Retinal pigment epithelial cell (primary cell): Measurements from ENCODE around the gene ISCA1.
A peak's percentile ranks its signal among the peaks of the same experiment; 100 is the strongest.

Source experiments
- DNase-seq: peaks from one replicate; pipeline ENCODE4 v3.0.0-alpha.2; 2010; ENCODE audit warnings: low read depth
- H3K4me3 ChIP-seq: 2 replicates; pipeline ENCODE4 v1.5.1; 2011; ENCODE audit warnings: mild to moderate bottlenecking, low read length, control low read depth, moderate library complexity
- CTCF ChIP-seq: conservative IDR thresholded peaks from 2 replicates; pipeline ENCODE4 v1.5.1; 2011; ENCODE audit warnings: low read depth, low read length, control low read depth, inconsistent platforms

ISCA1 gene

GRCh38 chr9:86282077-86282978 lies at the start of gene ISCA1:
Gene ISCA1 (minus strand): TSS chr9:86282538. CDS start chr9:86282458, 80 bp downstream.
- peak within 1 kb of the TSS; percentile 87 for H3K4me3 ChIP-seq
- TF ChIP-seq CTCF = no peak

GRCh38 chr9:86330186-86330585 lies 47.8 kb upstream of the ISCA1 start:
- no peak overlapping the region for H3K4me3 ChIP-seq
- TF ChIP-seq CTCF = no peak
- DNase-seq = no peak

More at GRCh38 chr9:86282077-86282978, at the start of gene ISCA1:
- peak; percentile 59 for DNase-seq

GRCh38 chr9:86329649-86330048 lies 47.3 kb upstream of the ISCA1 start:
- no peak overlapping the region for H3K4me3 ChIP-seq
- no peak for DNase-seq
- no peak for TF ChIP-seq CTCF

- no peak overlapping the region for H3K4me3 ChIP-seq
- no peak for DNase-seq
- no peak for TF ChIP-seq CTCF
Measured at GRCh38 chr9:86328156-86328555, 45.8 kb upstream of the ISCA1 start.

GRCh38 chr9:86326536-86326935 lies 44.2 kb upstream of the ISCA1 start:
- no peak for DNase-seq
- no peak for TF ChIP-seq CTCF
- no peak overlapping the region for H3K4me3 ChIP-seq

GRCh38 chr9:86324901-86325300 lies 42.6 kb upstream of the ISCA1 start:
- no peak for TF ChIP-seq CTCF
- no peak for DNase-seq
- H3K4me3 ChIP-seq = no peak overlapping the region

- H3K4me3 ChIP-seq = no peak overlapping the region
- no peak for DNase-seq
- TF ChIP-seq CTCF = no peak
Measured at GRCh38 chr9:86324308-86324707, 42.0 kb upstream of the ISCA1 start.
